PC-9 (cell line): ENCODE measurements around the gene PITPNM3. TPM values are rescaled to one million over a fixed set of nuclear protein-coding genes. Genes with fewer than 3 reads are reported as not detected.
"Not testable (repeated sequence)": the region's sequence is repeated elsewhere in the genome, so short reads cannot be mapped to it uniquely, and the experiment has no call there.

Experiments used
- BruUV-seq: library from RNA; stranded (reverse); fragments of 400-500 nt; replicated peaks from 2 replicates; lab custom pipeline; 2021; lab: Mats Ljungman, UMichigan
- CTCF ChIA-PET: fragments of 300-600 bp; sonication (Branson Sonifier 250); formaldehyde crosslinking; loops from one replicate; lab custom pipeline; 2022; ENCODE audit warnings: antibody characterized with exemption; lab: Charles Lee
- POLR2A ChIA-PET: fragments of 300-600 bp; sonication (Branson Sonifier 250); formaldehyde crosslinking; loops from one replicate; lab custom pipeline; 2022; ENCODE audit warnings: antibody characterized with exemption; ENCODE audit not compliant: unreplicated experiment; lab: Charles Lee
- DNase-seq, 2 experiments: peaks; one replicate each; pipeline versions ENCODE4 v3.0.0 to v3.0.0-alpha.2; 2015 to 2022; ENCODE audit warnings: mixed read lengths in 1 of 2
- H2AFZ ChIP-seq: fragments of 200-600 bp; sonication (generic); 2 replicates; pipeline ENCODE4 v1.8.1; 2017; ENCODE audit warnings: antibody characterized with exemption
- H3F3A ChIP-seq: fragments of 200-600 bp; sonication (generic); 2 replicates; pipeline ENCODE4 v1.8.1; 2017; ENCODE audit warnings: antibody characterized with exemption, mild to moderate bottlenecking, low read depth; ENCODE audit not compliant: insufficient read depth
- H3K27ac ChIP-seq: fragments of 200-600 bp; sonication (generic); 2 replicates; pipeline ENCODE4 v1.6.1; 2016; ENCODE audit warnings: mixed run types
- H3K27me3 ChIP-seq: fragments of 200-600 bp; sonication (generic); 2 replicates; pipeline ENCODE4 v1.6.1; 2016; ENCODE audit warnings: low read depth, mixed run types; ENCODE audit not compliant: insufficient read depth
- H3K36me3 ChIP-seq: fragments of 200-600 bp; sonication (generic); 2 replicates; pipeline ENCODE4 v1.6.1; 2016; ENCODE audit warnings: low read depth, mixed run types
- H3K4me1 ChIP-seq: fragments of 200-600 bp; sonication (generic); replicated peaks from 2 replicates; pipeline ENCODE4 v1.6.1; 2016; ENCODE audit warnings: mixed run types; ENCODE audit not compliant: insufficient read depth
- H3K4me2 ChIP-seq: fragments of 200-600 bp; sonication (generic); 2 replicates; pipeline ENCODE4 v1.6.1; 2017; ENCODE audit warnings: mixed run types
- H3K4me3 ChIP-seq: fragments of 200-600 bp; sonication (generic); 2 replicates; pipeline ENCODE4 v1.6.1; 2016; ENCODE audit warnings: mixed run types
- H3K79me2 ChIP-seq: fragments of 200-600 bp; sonication (generic); 2 replicates; pipeline ENCODE4 v1.6.1; 2017; ENCODE audit warnings: low read depth, mixed run types
- H3K9me2 ChIP-seq: fragments of 200-600 bp; sonication (generic); 2 replicates; pipeline ENCODE4 v1.8.1; 2017; ENCODE audit warnings: mild to moderate bottlenecking; ENCODE audit not compliant: insufficient read depth
- H3K9me3 ChIP-seq: fragments of 200-600 bp; sonication (generic); 2 replicates; pipeline ENCODE4 v1.8.1; 2016; ENCODE audit warnings: low read depth; ENCODE audit not compliant: insufficient read depth
- H4K20me1 ChIP-seq: fragments of 200-600 bp; sonication (generic); 2 replicates; pipeline ENCODE4 v1.8.1; 2017; ENCODE audit not compliant: insufficient read depth
- CTCF ChIP-seq: fragments of 200-600 bp; sonication (generic); conservative IDR thresholded peaks from 2 replicates; pipeline ENCODE4 v1.6.1; 2017; ENCODE audit warnings: mixed run types, antibody characterized with exemption, mild to moderate bottlenecking, moderate library complexity
- EZH2 ChIP-seq: fragments of 200-600 bp; sonication (generic); IDR thresholded peaks from 2 replicates; pipeline ENCODE4 v1.8.0; 2017; ENCODE audit warnings: antibody characterized with exemption, low read depth
- intact Hi-C: fragments of 100-400 bp; cut with micrococcal nuclease; formaldehyde crosslinking; loops from one replicate; pipeline ENCODE4 v1.10.0; 2022; ENCODE audit not compliant: unreplicated experiment
- total RNA-seq: library from RNA; stranded (reverse); gene quantifications from 2 replicates; pipeline ENCODE4 v1.2.3, GENCODE V29; 2021

Gene PITPNM3
- total RNA-seq, 1 experiment from 2014 or later: 16.9 TPM

GRCh38 chr17:6596081-6596480 lies 39.7 kb upstream of the PITPNM3 start:
- Histone ChIP-seq H3K27me3 (no peaks in the 10 kb centered on the region), H3K79me2 (no peaks in the 10 kb centered on the region), H3K27ac (no peak overlapping the region), H3K36me3 (peaks cover 60% of the 10 kb centered on the region), H3K4me1 (no peaks in the 10 kb centered on the region), H3K9me3 (no peaks in the 10 kb centered on the region), H3K4me2 (no peak overlapping the region), H3F3A (peaks cover 13% of the 10 kb centered on the region; the same call in 1 of the 2 replicates), H3K9me2 (no peaks in the 10 kb centered on the region), H3K4me3 (no peak overlapping the region), H2AFZ (no peak overlapping the region), H4K20me1 (no peaks in the 10 kb centered on the region; the same call in 1 of the 2 replicates)
- ChIA-PET POLR2A (no interaction called here), CTCF (no interaction called here)
- BruUV-seq: no TSS peak
- TF ChIP-seq EZH2 (no peak), CTCF (no peak)
- intact Hi-C loops: no loop called here
- no peak for DNase-seq

- H3K4me1 ChIP-seq, H3K4me2 ChIP-seq, H3K9me2 ChIP-seq, H2AFZ ChIP-seq, H3K4me3 ChIP-seq, H4K20me1 ChIP-seq, H3K27ac ChIP-seq, CTCF ChIA-PET, H3K27me3 ChIP-seq, H3K79me2 ChIP-seq, H3K9me3 ChIP-seq, DNase-seq, BruUV-seq: not testable (repeated sequence)
- POLR2A ChIA-PET: interaction anchor here (0.9 kb wide), 1 partner anchor 36 kb away, joined by 7 read pairs; no protein-coding TSS in a partner anchor
- Histone ChIP-seq H3F3A (peaks cover 10% of the 10 kb centered on the region; the same call in 1 of the 2 replicates), H3K36me3 (peaks cover 61% of the 10 kb centered on the region)
- intact Hi-C loops: loop anchor here (5.0 kb wide), 1 partner anchor 34 kb away; no protein-coding TSS in a partner anchor
These were observed 37.0 kb upstream of the PITPNM3 start for GRCh38 chr17:6593371-6593770.

- Histone ChIP-seq H3K27ac (no peak overlapping the region), H3K9me3 (no peaks in the 10 kb centered on the region), H3K79me2 (no peaks in the 10 kb centered on the region), H2AFZ (no peak overlapping the region), H3K36me3 (peaks cover 51% of the 10 kb centered on the region), H4K20me1 (no peaks in the 10 kb centered on the region), H3K4me2 (no peak overlapping the region), H3F3A (no peaks in the 10 kb centered on the region), H3K4me3 (no peak overlapping the region), H3K4me1 (no peaks in the 10 kb centered on the region), H3K9me2 (no peaks in the 10 kb centered on the region), H3K27me3 (no peaks in the 10 kb centered on the region)
- DNase-seq: no peak
- TF ChIP-seq EZH2 (no peak), CTCF (no peak)
- no TSS peak for BruUV-seq
- POLR2A ChIA-PET: no interaction called here
- intact Hi-C loops: loop anchor here (5.0 kb wide), 1 partner anchor 35 kb away; no protein-coding TSS in a partner anchor
- CTCF ChIA-PET: no interaction called here
These were observed 35.8 kb upstream of the PITPNM3 start for GRCh38 chr17:6592173-6592572.
